HG02885 (cell line): Measurements from ENCODE around the gene PIGC.
"Not testable (repeated sequence)": the region's sequence is repeated elsewhere in the genome, so short reads cannot be mapped to it uniquely, and the experiment has no call there.

ENCODE experiments used
- ATAC-seq: cut with Tn5 transposase; IDR thresholded peaks from one replicate; pipeline ENCODE4 v1.9.1; 2021; ENCODE audit warnings: mild to moderate bottlenecking; ENCODE audit not compliant: unreplicated experiment, poor library complexity

Gene PIGC

GRCh38 chr1:172437183-172437582 is 6.7 kb downstream of the PIGC start:
- ATAC-seq = not testable (repeated sequence)

- ATAC-seq = no peak
These were observed 12.1 kb downstream of the PIGC start for GRCh38 chr1:172431721-172432192.

- ATAC-seq = no peak
These were observed 12.7 kb downstream of the PIGC start for GRCh38 chr1:172431204-172431603.

- no peak for ATAC-seq
These were observed 13.8 kb downstream of the PIGC start for GRCh38 chr1:172430128-172430454.

- no peak for ATAC-seq
These were observed 14.3 kb downstream of the PIGC start for GRCh38 chr1:172429331-172430127.

GRCh38 chr1:172427191-172427590 is 16.7 kb downstream of the PIGC start:
- ATAC-seq = no peak

- no peak for ATAC-seq
These were observed 18.5 kb downstream of the PIGC start for GRCh38 chr1:172425339-172425738.

GRCh38 chr1:172423336-172423735 is 20.5 kb downstream of the PIGC start:
- ATAC-seq = no peak

- no peak for ATAC-seq
These were observed 21.8 kb downstream of the PIGC start for GRCh38 chr1:172421974-172422604.

GRCh38 chr1:172420385-172420784 is 23.5 kb downstream of the PIGC start, which contains the start of gene C1orf105:
C1orf105 (plus strand) TSS chr1:172420685; CDS start chr1:172420886, 201 bp downstream.
- ATAC-seq = no peak

GRCh38 chr1:172417557-172417956 is 26.3 kb downstream of the PIGC start:
- no peak for ATAC-seq

- no peak for ATAC-seq
These were observed 27.3 kb downstream of the PIGC start for GRCh38 chr1:172416496-172417035.

GRCh38 chr1:172414331-172414730 is 29.5 kb downstream of the PIGC start:
- no peak for ATAC-seq

- no peak for ATAC-seq
These were observed 32.0 kb downstream of the PIGC start for GRCh38 chr1:172411791-172412338.

GRCh38 chr1:172410027-172410426 is 33.8 kb downstream of the PIGC start:
- ATAC-seq = no peak

GRCh38 chr1:172408958-172409357 is 34.9 kb downstream of the PIGC start:
- no peak for ATAC-seq

- ATAC-seq = no peak
These were observed 36.9 kb downstream of the PIGC start for GRCh38 chr1:172406968-172407367.

- no peak for ATAC-seq
These were observed 38.0 kb downstream of the PIGC start for GRCh38 chr1:172405912-172406311.

GRCh38 chr1:172404121-172404520 is 39.7 kb downstream of the PIGC start:
- ATAC-seq = no peak

- no peak for ATAC-seq
These were observed 40.8 kb downstream of the PIGC start for GRCh38 chr1:172402878-172403569.

- ATAC-seq = no peak
These were observed 42.0 kb downstream of the PIGC start for GRCh38 chr1:172401892-172402291.
